GM21786 (cell line): Measurements from ENCODE around the gene RAP1GAP.

ENCODE experiments used
- ATAC-seq: cut with Tn5 transposase; IDR thresholded peaks from one replicate; pipeline ENCODE4 v1.9.1; 2021; ENCODE audit not compliant: unreplicated experiment

The RAP1GAP gene

GRCh38 chr1:21669258-21670058, at the start of gene RAP1GAP:
Gene RAP1GAP (minus strand): TSS chr1:21669357. CDS start chr1:21620032, 49,325 bp downstream.
- no peak for ATAC-seq

GRCh38 chr1:21716169-21716568, 47.0 kb upstream of the RAP1GAP start:
- ATAC-seq = no peak

- no peak for ATAC-seq
Measured at GRCh38 chr1:21707891-21708290, 38.7 kb upstream of the RAP1GAP start.

GRCh38 chr1:21707086-21707840, 38.1 kb upstream of the RAP1GAP start:
- ATAC-seq = no peak

GRCh38 chr1:21706151-21706835, 37.1 kb upstream of the RAP1GAP start:
- no peak for ATAC-seq

- no peak for ATAC-seq
Measured at GRCh38 chr1:21705303-21705980, 36.3 kb upstream of the RAP1GAP start.

- no peak for ATAC-seq
Measured at GRCh38 chr1:21704145-21704544, 35.0 kb upstream of the RAP1GAP start.

GRCh38 chr1:21703318-21703963, 34.3 kb upstream of the RAP1GAP start:
- ATAC-seq = no peak

- ATAC-seq = no peak
Measured at GRCh38 chr1:21702780-21703179, 33.6 kb upstream of the RAP1GAP start.

- no peak for ATAC-seq
Measured at GRCh38 chr1:21701401-21701800, 32.2 kb upstream of the RAP1GAP start.

GRCh38 chr1:21700094-21700493, 30.9 kb upstream of the RAP1GAP start:
- no peak for ATAC-seq

GRCh38 chr1:21696931-21697330, 27.8 kb upstream of the RAP1GAP start:
- no peak for ATAC-seq

- no peak for ATAC-seq
Measured at GRCh38 chr1:21693732-21694131, 24.6 kb upstream of the RAP1GAP start.

- no peak for ATAC-seq
Measured at GRCh38 chr1:21691739-21692138, 22.6 kb upstream of the RAP1GAP start.

- no peak for ATAC-seq
Measured at GRCh38 chr1:21689661-21690372, 20.7 kb upstream of the RAP1GAP start.

- no peak for ATAC-seq
Measured at GRCh38 chr1:21687081-21687529, 17.9 kb upstream of the RAP1GAP start.

GRCh38 chr1:21685946-21686678, 17.0 kb upstream of the RAP1GAP start:
- ATAC-seq = no peak

- ATAC-seq = no peak
Measured at GRCh38 chr1:21681426-21681825, 12.3 kb upstream of the RAP1GAP start.

- ATAC-seq = no peak
Measured at GRCh38 chr1:21680918-21681317, 11.8 kb upstream of the RAP1GAP start.
